Thymus (tissue), 11 donors: ENCODE results near the gene CCNJ. TPM values are rescaled to one million over a fixed set of nuclear protein-coding genes. Genes with fewer than 3 reads are reported as not detected.
A peak's percentile ranks its signal among the peaks of the same experiment; 100 is the strongest.

Experiments
- DNase-seq, 9 donors: peaks; one replicate each; pipeline ENCODE4 v3.0.0-alpha.2; 2013; ENCODE audit warnings: low spot score in 9 of 9, low read depth in 6 of 9, missing footprints in 1 of 9
- H3K27ac ChIP-seq, 2 donors: one replicate each; pipeline ENCODE4 v1.5.1; 2013; ENCODE audit warnings: control low read depth in 1 of 2, low read depth in 1 of 2, low read length in 1 of 2, mild to moderate bottlenecking in 1 of 2, moderate library complexity in 1 of 2
- H3K27me3 ChIP-seq, 2 donors: one replicate each; pipeline ENCODE4 v1.5.1; 2013; ENCODE audit warnings: low read length in 1 of 2; ENCODE audit not compliant: control insufficient read depth in 2 of 2, insufficient read depth in 1 of 2
- H3K36me3 ChIP-seq, 2 donors: one replicate each; pipeline ENCODE4 v1.5.1; 2013; ENCODE audit warnings: low read length in 1 of 2, mild to moderate bottlenecking in 1 of 2, moderate library complexity in 1 of 2; ENCODE audit not compliant: control insufficient read depth in 2 of 2, insufficient read depth in 2 of 2
- H3K4me1 ChIP-seq, 2 donors: one replicate each; pipeline ENCODE4 v1.5.1; 2013; ENCODE audit warnings: low read length in 2 of 2; ENCODE audit not compliant: control insufficient read depth in 2 of 2, insufficient read depth in 2 of 2
- H3K4me3 ChIP-seq, 2 donors: one replicate each; pipeline ENCODE4 v1.5.1; 2013; ENCODE audit warnings: low read length in 2 of 2, control low read depth in 1 of 2, mild to moderate bottlenecking in 1 of 2
- H3K9me3 ChIP-seq, 2 donors: one replicate each; pipeline ENCODE4 v1.5.1; 2013; ENCODE audit warnings: low read length in 1 of 2, mild to moderate bottlenecking in 1 of 2; ENCODE audit not compliant: control insufficient read depth in 2 of 2, insufficient read depth in 1 of 2
- WGBS: extraction: QIAGEN DNeasy Blood & Tissue Kit; methylation state at CpG from one replicate; pipeline ENCODE4 v1.1.7; 2013; 5-methylcytosine and 5-hydroxymethylcytosine counted together
- polyA plus RNA-seq: library from polyadenylated mRNA; stranded (reverse); fragments of 200-250 nt; gene quantifications from one replicate; pipeline ENCODE4 v1.2.3, GENCODE V29; 2013
- total RNA-seq: library from RNA; stranded (reverse); fragments of 120-200 nt; gene quantifications from one replicate; pipeline ENCODE4 v1.2.4, GENCODE V29; 2013
- donor health status: healthy.

Gene CCNJ
- total and polyA plus RNA-seq, 2 donors = 4.1 to 4.5 TPM

DNA sequence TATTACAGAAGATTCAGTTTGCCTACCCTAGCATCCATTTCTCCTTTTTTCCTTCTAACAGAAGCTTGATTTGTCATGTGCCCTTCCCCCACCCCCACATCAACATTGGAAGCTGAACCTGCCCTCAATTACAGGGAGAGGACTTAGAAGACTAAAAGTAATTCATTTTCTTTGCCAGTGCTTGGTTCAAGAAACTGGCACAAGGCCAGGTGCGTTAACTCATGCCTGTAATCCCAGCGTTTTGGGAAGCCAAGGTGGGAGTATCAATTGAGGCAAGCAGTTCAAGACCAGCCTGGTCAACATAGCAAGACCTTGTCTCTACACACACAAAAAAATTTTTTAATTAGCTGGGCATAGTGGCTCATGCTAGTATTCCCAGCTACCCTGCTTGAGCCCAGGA is 32.6 kb downstream of the CCNJ start:
- Histone ChIP-seq H3K27me3 (no peaks in the 10 kb centered on the region), H3K9me3 (no peaks in the 10 kb centered on the region), H3K36me3 (no peaks in the 10 kb centered on the region), H3K27ac (no peak overlapping the region), H3K4me3 (no peak overlapping the region), H3K4me1 (peaks cover 6 to 20% of the 10 kb centered on the region in 2 donors)
- 95% methylated on average over 2 of the region's 2 CpGs for WGBS
- no peak for DNase-seq

DNA sequence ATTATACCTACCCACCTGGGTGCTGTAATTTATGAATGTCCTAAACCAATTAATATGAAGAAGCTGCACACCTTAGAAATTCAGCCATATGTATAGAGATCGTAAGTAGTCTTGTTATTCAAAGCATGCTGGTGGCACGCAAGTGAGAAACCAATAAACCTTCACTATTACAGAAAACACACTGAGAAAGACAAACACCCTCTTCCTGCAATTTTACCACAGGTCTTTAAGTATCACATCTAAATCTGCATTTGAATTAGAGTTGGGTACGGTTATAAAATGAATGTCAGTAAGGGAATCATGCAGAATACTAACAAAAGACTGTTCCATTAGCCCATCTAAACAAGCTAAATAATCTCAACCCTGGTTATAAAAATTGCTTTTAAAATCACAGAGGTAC is 33.8 kb downstream of the CCNJ start:
- no peak overlapping the region for H3K27ac ChIP-seq
- peaks cover 6 to 20% of the 10 kb centered on the region in 2 donors for H3K4me1 ChIP-seq
- no peaks in the 10 kb centered on the region for H3K27me3 ChIP-seq
- no peak for DNase-seq
- no peaks in the 10 kb centered on the region for H3K9me3 ChIP-seq
- WGBS = 85% methylated on average over 3 of the region's 3 CpGs
- H3K4me3 ChIP-seq = no peak overlapping the region
- H3K36me3 ChIP-seq = no peaks in the 10 kb centered on the region

DNA sequence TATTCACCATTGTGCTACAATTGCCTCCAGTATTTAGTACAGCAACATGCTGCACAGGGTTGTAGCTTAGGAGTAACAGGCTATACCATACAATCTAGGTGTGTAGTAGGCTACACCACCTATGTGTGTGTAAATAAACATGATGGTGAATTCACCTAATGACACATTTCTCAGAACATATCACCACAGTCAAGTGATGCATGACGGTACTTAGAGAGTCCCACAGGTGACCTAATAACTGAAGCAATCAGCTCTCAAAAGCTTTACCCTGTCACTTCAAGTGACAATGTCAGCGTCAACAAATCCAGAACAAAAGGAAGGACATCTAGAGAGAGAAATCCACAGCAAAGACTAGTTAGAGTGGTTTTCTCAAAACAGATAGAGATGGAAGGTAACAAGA is 38.8 kb downstream of the CCNJ start:
- no peaks in the 10 kb centered on the region for H3K4me1 ChIP-seq
- no peaks in the 10 kb centered on the region for H3K9me3 ChIP-seq
- no peak for DNase-seq
- no peak overlapping the region for H3K4me3 ChIP-seq
- H3K36me3 ChIP-seq = no peaks in the 10 kb centered on the region
- over 99% methylated on average over 2 of the region's 2 CpGs for WGBS
- no peaks in the 10 kb centered on the region for H3K27me3 ChIP-seq
- no peak overlapping the region for H3K27ac ChIP-seq

DNA sequence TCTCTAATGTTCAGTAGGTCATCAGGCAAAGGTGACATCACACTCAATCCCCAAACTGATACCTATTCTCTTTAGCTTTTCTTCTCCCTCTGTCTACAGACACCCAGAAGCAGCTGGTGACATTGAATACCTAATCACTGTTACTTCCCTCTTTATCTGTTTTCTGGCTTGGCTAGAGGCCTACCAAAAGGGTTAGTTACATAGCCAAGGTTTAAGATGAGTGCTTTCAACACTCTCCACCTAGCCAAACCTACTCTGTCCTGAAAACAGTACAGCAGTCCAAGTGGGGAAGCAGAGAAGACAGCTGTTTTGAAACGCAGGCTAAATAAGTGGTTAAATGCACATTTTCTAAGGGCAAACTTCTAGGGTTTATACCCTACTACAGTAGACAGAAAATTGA is 39.4 kb downstream of the CCNJ start:
- no peak overlapping the region for H3K27ac ChIP-seq
- H3K27me3 ChIP-seq = no peaks in the 10 kb centered on the region
- no peak overlapping the region for H3K4me3 ChIP-seq
- H3K9me3 ChIP-seq = no peaks in the 10 kb centered on the region
- no peaks in the 10 kb centered on the region for H3K36me3 ChIP-seq
- no peaks in the 10 kb centered on the region for H3K4me1 ChIP-seq
- WGBS = 97% methylated on average over 1 of the region's 1 CpG
- DNase-seq = no peak

DNA sequence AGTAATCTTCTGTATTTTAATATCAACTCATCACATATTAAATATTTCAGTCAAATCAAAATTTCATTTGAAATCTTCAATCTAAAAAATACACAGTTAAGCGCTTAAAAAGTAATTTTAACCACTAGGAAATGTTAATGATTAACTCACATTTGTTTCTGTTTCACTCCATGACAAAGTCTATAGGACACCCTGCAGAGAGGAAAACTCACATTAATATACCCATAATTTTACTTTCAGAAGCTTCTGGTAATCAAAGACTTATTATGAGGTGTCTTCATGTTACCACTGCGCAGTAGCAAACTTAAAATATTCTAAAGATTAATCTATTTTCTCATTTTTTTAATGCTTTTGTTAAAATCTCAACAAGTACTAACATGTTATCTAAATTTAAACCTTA is 45.7 kb downstream of the CCNJ start:
- Histone ChIP-seq H3K27me3 (peaks cover 13 to 15% of the 10 kb centered on the region in 2 donors), H3K36me3 (no peaks in the 10 kb centered on the region), H3K4me3 (peak overlapping the region in 1 of 2 donors; percentile 94), H3K9me3 (peaks cover 3 to 12% of the 10 kb centered on the region in 2 donors), H3K27ac (no peak overlapping the region), H3K4me1 (peaks cover 0 to 4% of the 10 kb centered on the region in 2 donors)
- DNase-seq = no peak
- WGBS = 95% methylated on average over 2 of the region's 2 CpGs

DNA sequence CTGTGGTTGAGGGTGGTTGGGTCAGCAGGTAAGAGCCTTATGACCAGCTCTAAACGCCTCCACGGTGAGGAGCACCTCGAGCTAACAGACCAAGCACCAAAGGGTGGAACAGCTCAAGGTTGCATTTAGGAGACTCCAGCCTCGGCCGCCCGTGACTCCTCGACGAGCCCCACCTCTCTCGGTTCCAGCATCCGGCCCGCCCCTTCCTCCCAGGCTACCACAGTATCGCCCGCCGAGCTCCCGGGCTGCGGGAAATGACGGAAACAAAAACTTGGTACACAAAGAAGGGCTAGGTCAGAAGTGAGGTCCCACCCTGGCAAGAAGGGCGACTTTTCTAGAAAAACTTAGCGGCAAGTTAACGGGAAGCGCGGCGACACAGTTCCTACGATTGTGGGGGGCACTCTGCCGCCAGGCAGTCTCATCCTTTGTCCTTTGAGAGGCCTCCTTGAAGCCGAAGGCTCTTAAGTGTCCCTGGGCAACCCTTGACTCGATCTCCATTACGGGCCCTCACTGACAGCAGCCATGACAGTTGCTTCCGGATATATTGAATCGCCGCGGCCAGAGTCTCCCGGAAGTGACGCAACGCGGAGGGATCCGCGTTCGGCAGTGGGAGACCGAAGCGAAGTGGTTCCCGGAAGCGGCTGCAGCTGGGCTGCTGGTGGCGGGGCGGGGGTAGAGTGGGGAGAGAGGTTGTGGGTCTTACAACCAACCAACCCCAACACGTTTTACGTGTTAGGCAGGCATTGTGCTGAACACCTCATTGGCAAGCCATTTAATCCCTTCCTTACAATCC is 46.5 kb downstream of the CCNJ start:
- Histone ChIP-seq H3K9me3 (peaks cover 3 to 12% of the 10 kb centered on the region in 2 donors), H3K27me3 (peaks cover 17% of the 10 kb centered on the region in 2 donors), H3K36me3 (no peaks in the 10 kb centered on the region), H3K27ac (peak overlapping the region; percentile 98), H3K4me1 (peaks cover 0 to 4% of the 10 kb centered on the region in 2 donors), H3K4me3 (peak overlapping the region; percentile 92 to 94)
- DNase-seq = peak; percentile 91 to 98 (median 96)
- 2% methylated on average over 47 of the region's 47 CpGs for WGBS

DNA sequence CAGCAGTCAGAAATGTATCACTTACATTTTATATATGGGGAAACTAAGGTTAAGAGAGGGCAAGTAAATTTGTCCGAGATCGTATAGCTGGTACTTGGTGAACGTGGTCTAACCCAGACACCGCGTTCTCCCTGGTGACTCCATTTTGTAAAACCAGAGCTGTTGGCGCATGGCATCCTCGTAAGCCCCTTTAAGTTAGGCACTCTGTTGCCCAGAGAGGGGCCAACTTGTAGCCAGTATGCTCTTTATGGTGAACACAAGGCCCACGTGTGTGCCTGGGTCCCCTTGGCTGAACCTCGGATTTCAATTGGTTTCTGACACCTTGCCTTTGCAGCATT is 47.0 kb downstream of the CCNJ start:
- H3K27me3 ChIP-seq = peaks cover 17% of the 10 kb centered on the region in 2 donors
- no peak for DNase-seq
- H3K36me3 ChIP-seq = no peaks in the 10 kb centered on the region
- H3K4me1 ChIP-seq = peaks cover 0 to 4% of the 10 kb centered on the region in 2 donors
- H3K27ac ChIP-seq = peak overlapping the region; percentile 98
- 87% methylated on average over 9 of the region's 9 CpGs for WGBS
- H3K9me3 ChIP-seq = peaks cover 3 to 12% of the 10 kb centered on the region in 2 donors
- H3K4me3 ChIP-seq = peak overlapping the region; percentile 92 to 94

DNA sequence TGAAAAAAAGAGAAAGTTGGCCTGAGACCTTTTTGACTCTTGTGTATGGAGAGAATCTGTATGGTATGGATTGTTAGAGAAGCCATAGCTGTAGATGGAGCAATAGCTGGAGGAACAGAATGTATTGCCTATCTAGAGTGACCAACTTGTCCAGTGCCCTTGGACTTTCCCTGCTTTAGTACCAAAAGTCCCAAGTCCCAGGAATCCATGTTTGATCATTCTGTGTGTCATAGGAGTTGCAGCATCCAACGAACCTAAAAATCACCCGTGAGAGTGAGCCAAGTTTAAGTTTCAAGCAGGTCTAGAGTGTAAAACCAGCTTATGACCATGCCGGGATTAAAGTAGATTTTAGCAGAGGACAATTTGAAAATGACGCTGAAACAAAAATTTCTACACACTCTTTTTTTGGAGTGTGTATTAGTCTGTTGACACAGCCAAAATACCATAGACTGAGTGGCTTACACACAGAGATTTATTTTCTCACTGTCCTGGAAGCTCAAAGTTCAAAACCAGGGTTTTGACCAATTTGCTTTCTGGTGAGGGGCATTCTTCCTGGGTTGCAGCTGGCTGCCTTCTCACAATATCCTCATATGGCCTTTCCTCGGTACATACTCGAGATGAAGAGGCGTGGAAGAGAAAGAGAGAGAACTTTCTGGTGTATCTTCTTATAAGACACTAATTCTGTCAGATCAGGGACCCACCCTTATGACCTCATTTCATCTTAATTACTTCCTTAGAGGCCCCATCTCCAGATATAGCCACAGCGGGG is 49.8 kb downstream of the CCNJ start:
- Histone ChIP-seq H3K9me3 (peaks cover 3 to 12% of the 10 kb centered on the region in 2 donors), H3K27ac (no peak overlapping the region), H3K36me3 (no peaks in the 10 kb centered on the region), H3K4me3 (no peak overlapping the region), H3K27me3 (peaks cover 18 to 22% of the 10 kb centered on the region in 2 donors), H3K4me1 (peaks cover 0 to 4% of the 10 kb centered on the region in 2 donors)
- 95% methylated on average over 8 of the region's 8 CpGs for WGBS
- no peak for DNase-seq

DNA sequence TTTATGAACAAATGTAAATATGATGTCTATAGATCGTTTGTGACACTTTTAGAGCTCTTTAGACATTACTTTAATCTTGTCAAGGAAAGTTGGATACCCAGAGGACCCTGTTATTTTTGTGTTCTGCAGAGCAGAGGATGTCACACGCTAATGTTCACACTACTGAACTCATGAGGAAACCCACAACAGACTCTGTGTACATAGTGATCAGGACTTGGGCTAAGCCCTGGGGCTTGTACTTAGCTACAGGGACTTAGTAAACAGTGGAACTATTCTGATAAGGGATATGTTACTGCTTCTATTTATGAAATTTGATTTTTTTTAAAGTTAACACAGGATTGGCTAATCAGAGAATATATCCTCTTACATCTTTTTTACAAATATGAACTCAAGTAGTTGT is 50.6 kb downstream of the CCNJ start:
- H3K27me3 ChIP-seq = peaks cover 18 to 22% of the 10 kb centered on the region in 2 donors
- 81% methylated on average over 2 of the region's 2 CpGs for WGBS

More for the DNA sequence above, 50.6 kb downstream of the CCNJ start:
- Histone ChIP-seq H3K4me1 (peaks cover 0 to 4% of the 10 kb centered on the region in 2 donors), H3K4me3 (no peak overlapping the region), H3K36me3 (no peaks in the 10 kb centered on the region), H3K27ac (no peak overlapping the region), H3K9me3 (peaks cover 3 to 12% of the 10 kb centered on the region in 2 donors)
- DNase-seq = no peak
